Erythroblast (primary cell): ENCODE results near the gene FAM168A.

Experiments
- GATA1 ChIP-seq: IDR thresholded peaks from 2 replicates; pipeline ENCODE4 v1.6.1; 2011; ENCODE audit warnings: low read depth, mild to moderate bottlenecking, control low read depth, low read length, moderate library complexity
- POLR2A ChIP-seq: IDR thresholded peaks from 2 replicates; pipeline ENCODE4 v1.6.1; 2011; ENCODE audit warnings: mild to moderate bottlenecking, low read length

- no peak for TF ChIP-seq POLR2A
- TF ChIP-seq GATA1: no peak
These were observed 103.8 kb downstream of the FAM168A start for GRCh38 chr11:73493956-73494598.
